ENCODE results near the gene NLN.
"Not testable (repeated sequence)": the region's sequence is repeated elsewhere in the genome, so short reads cannot be mapped to it uniquely, and the experiment has no call there.

NLN gene

DNA sequence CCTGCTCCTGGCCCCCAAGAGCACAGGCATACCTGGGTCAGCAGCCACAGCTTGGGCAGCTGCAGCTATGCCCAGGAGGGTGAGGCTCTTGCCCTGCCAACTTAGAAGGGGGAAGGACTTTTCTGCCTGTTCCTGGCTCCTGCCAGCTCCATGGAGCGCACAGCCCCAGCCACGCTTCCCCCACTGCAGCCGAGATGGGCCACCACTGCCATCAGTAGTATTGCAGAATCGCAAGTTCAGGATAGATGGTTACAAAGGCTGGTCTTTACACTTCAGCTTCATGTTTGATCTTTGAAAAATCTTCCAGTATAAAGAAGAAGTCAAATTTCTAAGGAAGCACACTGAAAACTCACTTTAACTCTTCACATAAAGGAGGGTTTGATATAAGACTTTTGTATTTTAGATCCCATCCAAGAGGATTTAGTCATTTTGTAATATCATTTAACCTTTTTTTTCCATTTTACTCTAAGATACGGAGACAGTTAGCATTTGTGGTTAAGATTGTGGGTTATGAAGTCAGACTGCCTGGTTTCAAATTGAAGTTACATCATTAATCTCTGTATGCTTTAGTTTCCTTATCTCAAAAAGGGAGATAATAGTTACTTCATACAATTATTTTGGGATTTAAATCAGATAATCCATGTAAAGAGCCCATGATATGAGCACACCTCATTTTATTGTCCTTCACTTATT, 81.8 kb downstream of the NLN start:
- no peak overlapping the region for H3K27ac ChIP-seq
- TF ChIP-seq, protein P1, sequence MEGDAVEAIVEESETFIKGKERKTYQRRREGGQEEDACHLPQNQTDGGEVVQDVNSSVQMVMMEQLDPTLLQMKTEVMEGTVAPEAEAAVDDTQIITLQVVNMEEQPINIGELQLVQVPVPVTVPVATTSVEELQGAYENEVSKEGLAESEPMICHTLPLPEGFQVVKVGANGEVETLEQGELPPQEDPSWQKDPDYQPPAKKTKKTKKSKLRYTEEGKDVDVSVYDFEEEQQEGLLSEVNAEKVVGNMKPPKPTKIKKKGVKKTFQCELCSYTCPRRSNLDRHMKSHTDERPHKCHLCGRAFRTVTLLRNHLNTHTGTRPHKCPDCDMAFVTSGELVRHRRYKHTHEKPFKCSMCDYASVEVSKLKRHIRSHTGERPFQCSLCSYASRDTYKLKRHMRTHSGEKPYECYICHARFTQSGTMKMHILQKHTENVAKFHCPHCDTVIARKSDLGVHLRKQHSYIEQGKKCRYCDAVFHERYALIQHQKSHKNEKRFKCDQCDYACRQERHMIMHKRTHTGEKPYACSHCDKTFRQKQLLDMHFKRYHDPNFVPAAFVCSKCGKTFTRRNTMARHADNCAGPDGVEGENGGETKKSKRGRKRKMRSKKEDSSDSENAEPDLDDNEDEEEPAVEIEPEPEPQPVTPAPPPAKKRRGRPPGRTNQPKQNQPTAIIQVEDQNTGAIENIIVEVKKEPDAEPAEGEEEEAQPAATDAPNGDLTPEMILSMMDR (conservative IDR thresholded peaks at IDR 0.05) = no peak
- no peak for TF ChIP-seq ZFX (IDR thresholded peaks at IDR 0.05)

DNA sequence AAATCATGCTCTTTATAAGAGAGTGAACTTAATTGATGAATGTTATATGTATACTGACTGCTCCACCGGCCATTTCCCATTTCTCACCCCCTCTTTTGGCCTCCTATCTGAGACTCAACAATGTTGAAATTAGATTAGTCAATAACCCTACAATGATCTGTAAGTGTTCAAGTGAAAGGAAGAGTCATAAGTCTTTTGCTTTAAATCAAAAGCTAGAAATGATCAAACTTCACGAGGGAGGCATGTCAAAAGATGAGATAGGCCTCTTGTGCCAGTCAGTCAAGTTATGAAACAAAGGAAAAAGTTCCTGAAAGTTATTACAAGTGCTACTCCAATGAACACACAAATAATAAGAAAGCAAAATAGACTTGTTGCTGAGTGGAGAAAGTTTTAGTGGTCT, 83.1 kb downstream of the NLN start:
- no peak overlapping the region for H3K27ac ChIP-seq
- TF ChIP-seq ZFX (IDR thresholded peaks at IDR 0.05) = no peak
- TF ChIP-seq, protein P1 (conservative IDR thresholded peaks at IDR 0.05) = no peak

DNA sequence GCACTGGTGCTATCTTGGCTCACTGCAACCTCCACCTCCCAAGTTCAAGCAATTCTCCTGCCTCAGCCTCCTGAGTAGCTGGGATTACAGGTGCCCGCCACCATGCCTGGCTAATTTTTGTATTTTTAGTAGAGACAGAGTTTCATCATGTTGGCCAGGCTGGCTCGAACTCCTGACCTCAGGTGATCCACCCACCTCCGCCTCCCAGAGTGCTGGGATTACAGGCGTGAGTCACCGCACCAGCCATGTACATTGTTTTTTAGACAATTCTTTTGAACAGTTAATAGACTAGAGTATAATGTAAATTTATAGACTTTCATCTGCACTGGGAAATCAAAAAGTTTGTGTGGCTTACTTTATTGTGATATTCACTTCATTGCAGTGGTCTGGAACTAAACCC, 85.5 kb downstream of the NLN start:
- not testable (repeated sequence) for H3K27ac ChIP-seq

DNA sequence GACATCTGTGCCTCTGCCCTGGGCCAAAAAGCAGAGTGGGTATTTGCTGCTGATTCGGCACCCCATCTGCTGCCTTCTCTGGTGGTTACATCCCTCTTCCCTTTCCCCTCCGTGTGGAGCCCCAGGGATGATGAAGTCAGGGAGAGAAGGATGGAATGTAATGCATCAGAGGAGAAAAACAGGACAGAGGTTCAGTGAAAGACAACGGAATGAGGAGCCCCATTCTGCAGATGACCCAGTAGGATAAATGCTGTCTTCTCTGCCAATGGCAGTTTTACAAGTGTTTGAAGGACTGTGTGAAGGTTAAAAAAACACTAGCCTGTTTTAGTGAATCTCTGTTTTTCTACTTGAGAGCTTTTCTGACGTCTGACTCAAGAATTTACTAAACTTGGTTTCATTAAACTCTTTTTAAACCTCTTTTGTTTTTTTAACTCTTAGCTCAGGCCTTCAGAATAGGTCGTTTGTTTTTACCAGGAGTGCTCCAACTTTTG, 86.3 kb downstream of the NLN start:
- no peak overlapping the region for H3K27ac ChIP-seq
- no peak for TF ChIP-seq ZFX (IDR thresholded peaks at IDR 0.05)
- TF ChIP-seq, protein P1 (conservative IDR thresholded peaks at IDR 0.05) = no peak

DNA sequence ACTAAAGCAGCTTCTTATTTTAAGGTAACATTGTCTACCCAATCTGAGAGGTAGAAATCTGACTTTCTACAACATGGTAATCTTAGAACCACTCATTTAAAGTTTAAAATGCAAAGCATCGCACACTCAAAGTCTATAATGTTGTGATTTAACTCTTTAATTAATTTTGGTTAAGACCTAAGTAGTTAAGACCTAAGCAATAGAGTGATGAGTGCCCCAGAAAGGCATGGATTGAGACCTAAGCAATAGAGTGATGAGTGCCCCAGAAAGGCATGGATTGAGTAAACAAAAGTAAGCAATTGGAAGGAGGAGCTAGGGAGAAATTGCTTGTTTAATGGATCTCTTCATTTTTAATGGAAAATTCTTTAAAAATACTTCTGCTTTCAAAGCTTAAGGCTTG, 86.8 kb downstream of the NLN start:
- H3K27ac ChIP-seq = no peak overlapping the region
- no peak for TF ChIP-seq ZFX (IDR thresholded peaks at IDR 0.05)
- TF ChIP-seq, protein P1 (conservative IDR thresholded peaks at IDR 0.05) = no peak

DNA sequence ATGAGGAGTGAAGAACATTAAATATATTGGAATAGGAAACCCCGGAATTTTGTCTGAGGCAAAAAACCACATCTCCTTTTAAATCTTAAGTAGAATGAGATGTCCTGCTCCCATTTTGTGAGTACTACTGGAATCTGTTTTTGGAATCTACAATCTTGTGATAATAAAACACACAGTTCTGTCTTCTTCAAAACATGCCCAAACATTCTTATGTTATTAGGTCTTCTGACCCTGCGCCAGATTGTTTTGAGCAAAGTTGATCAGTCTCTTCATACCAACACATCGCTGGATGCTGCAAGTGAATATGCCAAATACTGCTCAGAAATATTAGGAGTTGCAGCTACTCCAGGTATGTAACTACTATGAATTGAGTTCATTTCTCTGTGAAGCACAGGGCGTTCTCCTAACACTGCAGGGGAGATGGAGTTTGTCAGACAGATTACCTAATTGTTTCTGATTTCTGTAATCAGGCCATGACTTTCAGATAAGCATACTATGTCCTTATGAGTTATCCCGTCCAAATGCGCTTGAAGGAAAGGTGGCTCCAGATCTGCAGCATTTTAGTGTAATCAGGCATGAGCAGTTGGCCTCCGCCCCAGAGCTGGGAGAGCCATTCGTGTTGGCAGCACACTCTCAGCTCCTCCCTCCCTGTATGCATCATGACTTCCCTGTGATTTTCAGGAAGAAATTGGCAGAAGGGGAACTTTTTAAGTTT, 88.0 kb downstream of the NLN start:
- peak overlapping the region; percentile 66; the same call in 1 of the 2 replicates for H3K27ac ChIP-seq
- no peak for TF ChIP-seq ZFX (IDR thresholded peaks at IDR 0.05)
- TF ChIP-seq, protein P1 (conservative IDR thresholded peaks at IDR 0.05) = no peak

DNA sequence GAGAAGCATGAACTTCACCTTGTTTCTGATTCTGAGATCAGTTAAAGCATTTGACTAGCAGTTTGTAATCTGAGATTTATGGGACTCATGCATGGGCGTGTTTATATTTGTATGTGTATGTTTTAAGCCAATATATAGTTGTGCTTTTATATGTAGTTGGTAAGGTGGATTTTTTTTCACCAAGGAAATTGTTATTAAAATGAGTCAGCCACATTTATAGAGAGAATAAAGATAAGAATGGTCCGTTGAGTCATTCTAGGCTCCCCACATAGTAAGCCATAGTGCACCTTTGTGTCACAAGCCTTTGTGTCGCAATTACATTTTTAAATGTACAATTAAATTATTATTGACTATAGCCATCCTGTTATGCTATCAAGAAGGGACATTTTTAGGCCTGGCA, 89.0 kb downstream of the NLN start:
- no peak for TF ChIP-seq ZFX (IDR thresholded peaks at IDR 0.05)
- TF ChIP-seq, protein P1 (conservative IDR thresholded peaks at IDR 0.05) = no peak
- H3K27ac ChIP-seq = peak overlapping the region; percentile 66
